Liver (tissue), 9 donors: ENCODE measurements around the gene C4orf54. TPM values are rescaled to one million over a fixed set of nuclear protein-coding genes. Genes with fewer than 3 reads are reported as not detected.

Experiments used
- DNase-seq: peaks from one replicate; pipeline ENCODE4 v3.0.0-alpha.2; 2017; ENCODE audit warnings: low spot score
- H3K27ac ChIP-seq, 2 donors: one replicate each; pipeline ENCODE4 v1.7.0; 2013; ENCODE audit warnings: inconsistent platforms in 2 of 2, low read length in 2 of 2, control low read depth in 1 of 2, low read depth in 1 of 2, mild to moderate bottlenecking in 1 of 2
- H3K27me3 ChIP-seq, 4 donors: one replicate each; pipeline versions ENCODE4 v1.6.1 to v1.7.0; 2013; ENCODE audit warnings: low read length in 3 of 4, inconsistent platforms in 1 of 4, mild to moderate bottlenecking in 1 of 4, moderate library complexity in 1 of 4; ENCODE audit not compliant: control insufficient read depth in 4 of 4, insufficient read depth in 4 of 4
- H3K36me3 ChIP-seq, 4 donors: one replicate each; pipeline versions ENCODE4 v1.6.1 to v1.7.0; 2013; ENCODE audit warnings: low read length in 3 of 4, mild to moderate bottlenecking in 3 of 4, low read depth in 1 of 4, moderate library complexity in 1 of 4; ENCODE audit not compliant: control insufficient read depth in 4 of 4, insufficient read depth in 3 of 4
- H3K4me1 ChIP-seq, 4 donors: one replicate each; pipeline versions ENCODE4 v1.6.1 to v1.7.0; 2013; ENCODE audit warnings: low read length in 3 of 4, mild to moderate bottlenecking in 3 of 4, moderate library complexity in 1 of 4; ENCODE audit not compliant: control insufficient read depth in 4 of 4, insufficient read depth in 4 of 4
- H3K4me3 ChIP-seq, 3 donors: one replicate each; pipeline versions ENCODE4 v1.6.1 to v1.7.0; 2013; ENCODE audit warnings: low read length in 3 of 3, control low read depth in 1 of 3, low read depth in 1 of 3, mild to moderate bottlenecking in 1 of 3
- H3K9ac ChIP-seq, 2 donors: one replicate each; pipeline ENCODE4 v1.7.0; 2013; ENCODE audit warnings: low read length in 2 of 2, mild to moderate bottlenecking in 2 of 2, moderate library complexity in 2 of 2, control low read depth in 1 of 2, low read depth in 1 of 2
- H3K9me3 ChIP-seq, 4 donors: one replicate each; pipeline versions ENCODE4 v1.6.1 to v1.7.0; 2013; ENCODE audit warnings: low read length in 3 of 4; ENCODE audit not compliant: control insufficient read depth in 4 of 4
- ATF3 ChIP-seq: IDR thresholded peaks from 2 replicates; pipeline ENCODE4 v1.6.1; 2016; ENCODE audit warnings: antibody characterized with exemption
- EGR1 ChIP-seq, 2 donors: IDR thresholded peaks; 2 replicates each; pipeline ENCODE4 v1.6.1; 2016 to 2018; ENCODE audit warnings: antibody characterized with exemption in 2 of 2, low read depth in 2 of 2
- FOXA1 ChIP-seq: IDR thresholded peaks from 2 replicates; pipeline ENCODE4 v1.6.1; 2016; ENCODE audit warnings: antibody characterized with exemption
- FOXA2 ChIP-seq: IDR thresholded peaks from 2 replicates; pipeline ENCODE4 v1.6.1; 2016; ENCODE audit warnings: antibody characterized with exemption
- GABPA ChIP-seq, 2 donors: IDR thresholded peaks in 1 of 2; conservative IDR thresholded peaks in 1 of 2; 2 replicates each; pipeline ENCODE4 v1.6.1; 2016; ENCODE audit warnings: antibody characterized with exemption in 2 of 2, mild to moderate bottlenecking in 1 of 2, moderate library complexity in 1 of 2
- HNF4A ChIP-seq, 2 donors: conservative IDR thresholded peaks; 2 replicates each; pipeline ENCODE4 v1.6.1; 2016; ENCODE audit warnings: antibody characterized with exemption in 2 of 2, mild to moderate bottlenecking in 2 of 2
- HNF4G ChIP-seq: IDR thresholded peaks from 2 replicates; pipeline ENCODE4 v1.6.1; 2016; ENCODE audit warnings: antibody characterized with exemption
- JUND ChIP-seq, 2 donors: IDR thresholded peaks; 2 replicates each; pipeline ENCODE4 v1.6.1; 2016; ENCODE audit warnings: antibody characterized with exemption in 2 of 2
- MAX ChIP-seq: IDR thresholded peaks from 2 replicates; pipeline ENCODE4 v1.6.1; 2016; ENCODE audit warnings: antibody characterized with exemption
- NR2F2 ChIP-seq: IDR thresholded peaks from 2 replicates; pipeline ENCODE4 v1.6.1; 2016; ENCODE audit warnings: antibody characterized with exemption
- RAD21 ChIP-seq, 2 donors: IDR thresholded peaks; 2 replicates each; pipeline ENCODE4 v1.6.1; 2016; ENCODE audit warnings: antibody characterized with exemption in 2 of 2, mild to moderate bottlenecking in 2 of 2
- REST ChIP-seq: IDR thresholded peaks from 2 replicates; pipeline ENCODE4 v1.6.1; 2016; ENCODE audit warnings: antibody characterized with exemption, mild to moderate bottlenecking
- RXRA ChIP-seq, 2 donors: IDR thresholded peaks; 2 replicates each; pipeline ENCODE4 v1.6.1; 2017 to 2018; ENCODE audit warnings: antibody characterized with exemption in 2 of 2, mild to moderate bottlenecking in 1 of 2
- TAF1 ChIP-seq: conservative IDR thresholded peaks from 2 replicates; pipeline ENCODE4 v1.6.1; 2016; ENCODE audit warnings: antibody characterized with exemption, mild to moderate bottlenecking
- YY1 ChIP-seq: IDR thresholded peaks from 2 replicates; pipeline ENCODE4 v1.6.1; 2016; ENCODE audit warnings: antibody characterized with exemption, mild to moderate bottlenecking
- ZBTB33 ChIP-seq: IDR thresholded peaks from 2 replicates; pipeline ENCODE4 v1.6.1; 2016; ENCODE audit warnings: antibody characterized with exemption
- WGBS: extraction: QIAGEN DNeasy Blood & Tissue Kit; methylation state at CpG from one replicate; pipeline ENCODE4 v1.1.7; 2013; 5-methylcytosine and 5-hydroxymethylcytosine counted together
- polyA plus RNA-seq, 2 donors: library from polyadenylated mRNA; stranded (reverse) in 1 of 2; unstranded in 1 of 2; fragments of 200-250 nt in 1 of 2; fragments of >200 nt in 1 of 2; fragmentation: Nextera tagmentation in 1 of 2; extraction: Ambion mirVana in 1 of 2; gene quantifications; one replicate each; pipeline versions ENCODE4 v1.2.1 to v1.2.3, GENCODE V29; 2013 to 2015
- total RNA-seq, 2 donors: library from RNA; depleted of rRNA; stranded (reverse); fragments of >200 nt; gene quantifications; one replicate each; pipeline ENCODE4 v1.2.3, GENCODE V29; 2014
- donor health status: healthy.
- donor health status: healthy.
- donor health status: healthy.
- donor health status: healthy.
- donor health status: healthy.

Gene C4orf54
- total and polyA plus RNA-seq, 4 donors = under 0.01 TPM; not detected in 3

- no peak overlapping the region for H3K4me3 ChIP-seq
- H3K4me1 ChIP-seq = no peaks in the 10 kb centered on the region
- H3K27ac ChIP-seq = no peak overlapping the region
- H3K9ac ChIP-seq = no peak overlapping the region
- H3K36me3 ChIP-seq = no peaks in the 10 kb centered on the region
- no peak for DNase-seq
- WGBS = 87% methylated on average over 9 of the region's 9 CpGs
- TF ChIP-seq TAF1 (no peak), MAX (no peak)
- H3K9me3 ChIP-seq = no peaks in the 10 kb centered on the region
- no peaks in the 10 kb centered on the region for H3K27me3 ChIP-seq
Observed at GRCh38 chr4:99653916-99654315, 3.7 kb downstream of the C4orf54 start.

- no peak overlapping the region for H3K4me3 ChIP-seq
Observed at GRCh38 chr4:99652596-99653436, 4.8 kb downstream of the C4orf54 start.

GRCh38 chr4:99651811-99652485 is 5.7 kb downstream of the C4orf54 start:
- DNase-seq = no peak
- Histone ChIP-seq H3K27ac (no peak overlapping the region), H3K4me3 (no peak overlapping the region), H3K9ac (no peak overlapping the region), H3K27me3 (no peaks in the 10 kb centered on the region), H3K36me3 (no peaks in the 10 kb centered on the region), H3K4me1 (no peaks in the 10 kb centered on the region), H3K9me3 (no peaks in the 10 kb centered on the region)
- WGBS = 96% methylated on average over 49 of the region's 49 CpGs
- no peak for TF ChIP-seq ATF3
- no peak for TF ChIP-seq RAD21 (IDR thresholded peaks at IDR 0.05)
- no peak for TF ChIP-seq REST
- no peak for TF ChIP-seq FOXA2
- no peak for TF ChIP-seq TAF1
- TF ChIP-seq HNF4G = no peak
- no peak for TF ChIP-seq EGR1 (IDR thresholded peaks at IDR 0.05; ENCODE audit: low read depth in 2 of 2)
- TF ChIP-seq NR2F2 = no peak
- TF ChIP-seq YY1 = no peak
- TF ChIP-seq MAX = no peak

More at GRCh38 chr4:99652596-99653436, 4.8 kb downstream of the C4orf54 start:
- H3K9ac ChIP-seq = no peak overlapping the region
- 97% methylated on average over 43 of the region's 43 CpGs for WGBS
- H3K4me1 ChIP-seq = no peaks in the 10 kb centered on the region
- no peak for TF ChIP-seq MAX
- TF ChIP-seq JUND (IDR thresholded peaks at IDR 0.05) = no peak
- TF ChIP-seq YY1 = no peak
- TF ChIP-seq HNF4G = no peak
- no peak for TF ChIP-seq EGR1 (IDR thresholded peaks at IDR 0.05; ENCODE audit: low read depth in 2 of 2)
- TF ChIP-seq FOXA1 = no peak
- TF ChIP-seq ATF3 = no peak
- no peak for TF ChIP-seq FOXA2
- no peak for TF ChIP-seq RXRA (IDR thresholded peaks at IDR 0.05)
- TF ChIP-seq RAD21 (IDR thresholded peaks at IDR 0.05) = no peak
- no peak for TF ChIP-seq ZBTB33
- TF ChIP-seq GABPA (IDR thresholded peaks at IDR 0.05 in 1 of 2, conservative IDR thresholded peaks at IDR 0.05 in 1 of 2) = no peak
- no peak for TF ChIP-seq HNF4A (conservative IDR thresholded peaks at IDR 0.05)
- H3K36me3 ChIP-seq = no peaks in the 10 kb centered on the region
- H3K9me3 ChIP-seq = no peaks in the 10 kb centered on the region
- H3K27me3 ChIP-seq = no peaks in the 10 kb centered on the region
- no peak overlapping the region for H3K27ac ChIP-seq
- DNase-seq = no peak
